ENCODE measurements around the gene ELF2.
"Not testable (repeated sequence)": the region's sequence is repeated elsewhere in the genome, so short reads cannot be mapped to it uniquely, and the experiment has no call there.

Gene ELF2

DNA sequence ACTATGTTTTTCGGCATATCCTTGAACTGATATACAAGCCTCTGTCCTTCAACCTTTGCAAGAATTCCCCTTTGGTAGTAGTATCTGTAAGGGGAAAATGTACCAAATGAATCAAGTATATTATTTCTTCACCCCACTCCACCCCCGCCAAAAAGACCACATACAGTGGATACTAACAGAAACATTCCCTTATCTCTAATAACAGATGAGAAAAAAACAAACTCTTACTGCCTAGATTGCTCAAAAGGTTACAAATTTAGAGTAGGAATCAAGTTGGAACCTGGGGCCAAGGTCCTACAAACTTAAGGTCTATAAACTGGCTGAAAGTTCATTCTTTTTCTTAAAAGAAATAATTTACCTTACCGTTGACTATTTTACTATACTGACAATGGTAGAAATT is 116.4 kb downstream of the ELF2 start:
- no peak for DNase-seq

DNA sequence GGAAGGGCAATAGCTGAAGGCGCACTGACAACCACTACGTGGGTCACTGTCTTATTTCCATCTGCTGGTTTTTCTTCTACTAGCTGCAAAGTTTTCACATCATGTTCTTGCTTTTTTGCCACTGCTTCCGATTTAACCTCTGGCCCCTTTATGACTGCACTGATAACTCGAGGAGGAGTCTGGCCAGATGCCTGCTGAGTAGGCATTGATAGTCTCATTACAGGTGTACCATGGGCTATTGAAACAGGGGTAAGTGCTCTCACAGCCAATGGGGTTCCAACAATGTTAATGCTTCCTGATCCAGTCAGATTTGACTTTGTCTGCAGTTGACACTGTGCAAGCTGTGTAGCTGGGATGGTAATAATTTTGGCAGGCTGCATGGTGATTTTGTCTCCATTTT is 118.0 kb downstream of the ELF2 start:
- not testable (repeated sequence) for DNase-seq

DNA sequence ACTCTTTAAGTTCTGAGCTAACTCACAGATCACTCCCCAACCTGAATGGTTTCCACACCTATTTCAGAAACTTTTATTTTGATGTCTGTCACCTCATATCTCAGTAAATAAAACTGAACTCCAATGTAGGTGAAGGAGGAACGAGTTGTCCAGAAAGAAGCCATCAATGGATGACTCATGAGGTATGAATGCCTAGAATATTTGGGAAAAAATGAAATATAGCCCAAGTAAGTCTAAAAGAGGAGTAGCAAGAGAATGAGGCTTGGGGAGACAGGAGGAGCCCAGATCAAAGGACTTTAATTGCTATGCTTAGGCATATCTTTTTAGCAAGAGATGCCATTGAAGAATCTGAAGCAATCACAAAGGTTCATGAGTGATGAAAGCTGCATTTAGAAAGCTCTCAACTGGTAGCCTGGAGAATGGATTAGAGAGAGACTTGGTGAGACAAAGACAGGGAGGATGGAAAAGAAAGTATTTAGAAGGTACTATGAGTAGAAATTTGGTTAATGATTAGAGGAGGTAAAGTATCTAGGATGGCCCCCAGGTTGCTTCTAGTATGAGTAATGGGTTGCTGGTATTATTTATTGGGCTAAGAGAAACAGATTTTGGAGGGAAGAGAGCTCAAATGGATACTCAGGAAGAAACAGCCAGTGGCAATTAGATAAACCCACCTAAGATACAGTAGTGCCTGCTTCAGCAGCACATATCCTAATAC is 122.1 kb downstream of the ELF2 start:
- DNase-seq, result no peak

DNA sequence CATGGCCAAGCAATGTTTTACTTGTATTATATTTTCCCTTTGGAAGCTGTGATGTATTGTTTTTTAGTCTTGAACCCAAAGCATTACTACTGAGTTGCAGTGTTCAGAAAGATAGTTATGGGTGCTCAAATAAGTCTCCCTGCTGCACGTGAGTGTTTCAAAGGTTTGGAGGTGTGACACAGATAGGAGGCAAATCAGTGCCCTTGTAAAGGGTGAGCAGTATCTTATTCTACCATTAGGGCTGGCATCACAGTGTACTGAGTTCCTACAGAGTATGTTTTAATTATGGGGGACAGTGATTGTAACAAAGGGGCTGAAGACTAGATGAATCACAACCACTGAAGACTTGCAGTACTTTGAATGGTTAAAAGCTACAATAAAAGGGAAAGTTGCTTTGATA is 123.1 kb downstream of the ELF2 start:
- no peak for DNase-seq

DNA sequence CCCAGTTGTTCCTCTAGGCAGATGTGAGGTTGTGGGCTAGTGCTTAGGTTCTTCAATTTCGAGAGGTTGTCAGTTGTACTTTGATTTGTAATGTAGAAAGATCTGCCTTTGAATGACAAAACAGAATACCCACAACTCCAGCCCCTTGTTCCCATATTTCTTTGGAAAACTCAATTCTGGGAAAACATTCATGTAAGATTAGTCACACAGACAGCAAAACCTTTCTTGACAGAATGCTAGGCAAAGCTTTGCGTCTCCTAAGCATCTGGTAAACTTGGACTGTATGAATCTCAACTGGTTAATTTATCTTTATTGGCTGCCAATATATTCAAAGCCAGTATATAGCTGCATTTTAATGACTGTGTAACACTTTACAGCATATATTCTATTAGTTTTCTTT is 126.6 kb downstream of the ELF2 start:
- DNase-seq, result no peak

DNA sequence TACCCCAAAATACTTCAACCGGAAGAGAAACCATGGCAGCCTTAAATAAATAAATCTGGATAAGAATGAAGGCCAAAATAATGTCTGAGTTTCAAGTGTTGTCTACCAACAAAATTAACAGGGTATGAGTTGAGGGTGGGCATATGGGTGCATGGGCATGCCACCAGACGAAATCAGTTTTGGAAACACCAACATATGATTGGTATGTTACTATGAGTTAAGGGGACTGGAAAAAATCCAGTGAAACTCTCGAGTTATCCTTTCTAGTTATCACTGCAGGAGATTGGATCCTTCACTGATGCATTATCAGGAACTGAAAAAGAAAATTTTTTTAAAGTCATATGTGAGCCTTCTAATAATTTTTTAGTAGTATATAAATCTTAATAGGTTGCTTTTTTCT is 129.0 kb downstream of the ELF2 start:
- no peak for DNase-seq

DNA sequence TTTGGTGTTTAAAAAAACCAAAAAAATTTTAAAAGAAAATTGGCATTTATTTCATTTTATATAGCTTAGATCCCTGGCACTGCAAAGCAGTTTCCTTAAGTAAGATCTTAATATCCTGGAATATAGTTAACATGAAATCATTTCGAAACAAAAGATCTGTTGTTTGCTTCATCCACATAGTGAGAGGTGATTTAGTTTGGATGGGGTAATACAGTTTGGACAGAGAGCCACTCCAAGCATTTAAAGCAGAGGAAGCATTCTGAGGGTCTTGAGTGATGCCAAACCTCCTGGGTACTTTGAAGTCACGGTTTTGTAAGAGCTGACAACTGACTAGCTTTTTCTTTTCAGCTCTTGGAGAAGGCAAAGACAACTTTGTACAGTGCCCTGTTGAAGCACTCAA is 132.7 kb downstream of the ELF2 start:
- DNase-seq, result no peak

DNA sequence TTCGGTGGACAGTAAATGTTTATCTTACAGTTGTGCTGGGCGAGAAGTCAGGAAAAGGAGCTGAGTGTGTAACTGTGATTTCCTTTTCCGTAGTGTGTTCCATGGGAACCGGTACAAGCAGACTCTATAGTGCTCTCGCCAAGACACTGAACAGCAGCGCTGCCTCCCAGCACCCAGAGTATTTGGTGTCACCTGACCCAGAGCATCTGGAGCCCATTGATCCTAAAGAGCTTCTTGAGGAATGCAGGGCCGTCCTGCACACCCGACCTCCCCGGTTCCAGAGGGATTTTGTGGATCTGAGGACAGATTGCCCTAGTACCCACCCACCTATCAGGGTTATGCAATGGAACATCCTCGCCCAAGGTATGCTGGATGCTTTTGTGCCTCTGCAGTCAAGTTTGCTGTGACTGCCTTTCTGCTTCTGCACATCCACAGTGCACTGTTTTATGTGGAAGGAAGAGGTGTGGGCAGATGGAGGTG is 134.0 kb downstream of the ELF2 start:
- DNase-seq, result no peak

DNA sequence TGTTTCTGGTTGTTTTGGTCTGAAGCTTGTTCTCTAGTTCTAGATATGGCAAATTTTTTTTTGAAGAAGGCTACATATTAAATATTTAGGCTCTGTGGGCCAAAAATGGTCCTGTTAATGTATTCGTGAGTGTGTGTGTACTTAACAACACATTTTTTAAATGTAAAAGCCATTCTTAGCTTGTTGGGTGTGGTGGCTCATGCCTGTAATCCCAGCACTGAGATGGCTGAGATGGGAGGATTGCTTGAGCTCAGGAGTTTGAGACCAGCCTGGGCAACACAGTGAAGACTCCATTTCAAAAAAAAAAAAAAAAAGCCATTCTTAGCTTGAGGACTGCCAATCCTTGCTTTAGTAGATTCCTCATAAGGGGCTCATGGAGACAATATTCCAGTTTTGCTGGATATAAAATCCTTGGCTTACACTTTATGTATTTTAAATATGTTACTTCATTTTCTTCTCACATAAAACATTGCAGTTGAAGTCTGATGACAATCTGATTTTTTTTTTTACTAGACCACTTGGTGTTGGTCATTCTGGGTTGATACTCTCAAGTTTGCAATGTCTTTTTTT is 138.1 kb downstream of the ELF2 start:
- DNase-seq, result no peak

DNA sequence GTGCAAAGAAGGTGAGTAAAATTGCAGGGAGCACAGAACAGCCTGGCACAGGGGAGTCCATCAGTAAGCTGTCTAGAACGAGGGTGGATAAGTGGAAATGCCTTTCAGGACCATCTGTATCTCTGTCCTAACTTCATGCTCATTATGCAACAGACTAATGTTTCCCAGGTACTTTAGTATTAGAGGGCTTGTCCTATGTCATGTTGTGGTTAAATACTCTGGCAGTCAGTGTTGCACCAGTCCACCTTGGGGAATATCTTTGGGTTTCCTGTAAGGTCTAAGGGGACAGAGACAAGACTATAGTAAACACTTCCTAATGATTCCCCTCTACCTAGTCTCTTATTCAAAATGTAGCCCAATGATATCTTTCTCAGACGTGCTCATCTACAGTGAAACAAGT is 140.1 kb downstream of the ELF2 start:
- no peak for DNase-seq

DNA sequence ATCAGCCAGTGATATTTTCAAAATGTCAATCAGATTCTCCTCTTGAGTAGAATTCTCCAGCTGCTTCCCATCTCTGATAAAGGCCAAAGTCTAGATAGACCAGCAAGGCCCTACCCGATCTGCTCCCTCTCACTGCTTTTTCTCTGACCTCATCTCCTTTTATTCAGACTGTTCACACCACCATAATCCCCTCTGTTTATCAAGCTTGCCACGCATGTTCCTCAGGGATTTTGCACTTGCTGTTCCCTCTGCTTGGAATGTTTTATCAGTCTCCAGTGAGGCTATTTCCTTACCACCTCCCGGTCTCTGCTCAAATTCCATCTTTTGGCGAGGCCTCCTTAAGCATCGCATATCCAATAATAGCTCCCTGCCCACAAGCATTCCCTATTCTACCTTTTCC is 141.4 kb downstream of the ELF2 start:
- DNase-seq, result no peak

DNA sequence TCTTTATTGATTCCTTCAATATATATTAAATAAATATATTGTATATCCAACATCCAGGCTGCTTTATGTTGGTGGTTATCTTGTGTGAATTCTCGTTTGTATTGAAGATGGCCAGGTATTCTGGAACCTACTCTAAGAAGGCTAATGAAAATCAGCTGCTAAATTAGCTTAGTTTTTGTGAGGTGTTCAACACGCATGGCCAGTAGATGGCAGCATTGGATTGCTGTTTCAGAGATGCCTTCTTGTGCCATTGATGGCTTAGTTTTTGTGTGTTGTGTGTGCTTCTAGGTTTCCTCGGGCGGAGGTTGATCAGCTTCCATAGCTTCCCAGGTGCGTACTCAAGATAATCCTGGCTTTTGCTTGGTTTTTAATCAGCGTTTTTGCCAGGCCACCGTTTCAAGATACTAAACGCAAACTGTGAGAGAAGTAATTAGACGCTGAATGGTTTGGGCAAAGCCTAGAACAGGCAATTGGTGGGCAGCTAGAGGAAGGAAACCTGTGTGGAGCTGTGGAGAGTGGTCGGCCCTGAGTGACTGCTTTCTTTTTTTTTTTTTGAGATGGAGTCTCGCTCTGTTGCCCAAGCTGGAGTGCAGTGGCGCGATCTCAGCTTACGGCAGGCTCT is 146.3 kb downstream of the ELF2 start:
- peak; percentile 62 for DNase-seq

DNA sequence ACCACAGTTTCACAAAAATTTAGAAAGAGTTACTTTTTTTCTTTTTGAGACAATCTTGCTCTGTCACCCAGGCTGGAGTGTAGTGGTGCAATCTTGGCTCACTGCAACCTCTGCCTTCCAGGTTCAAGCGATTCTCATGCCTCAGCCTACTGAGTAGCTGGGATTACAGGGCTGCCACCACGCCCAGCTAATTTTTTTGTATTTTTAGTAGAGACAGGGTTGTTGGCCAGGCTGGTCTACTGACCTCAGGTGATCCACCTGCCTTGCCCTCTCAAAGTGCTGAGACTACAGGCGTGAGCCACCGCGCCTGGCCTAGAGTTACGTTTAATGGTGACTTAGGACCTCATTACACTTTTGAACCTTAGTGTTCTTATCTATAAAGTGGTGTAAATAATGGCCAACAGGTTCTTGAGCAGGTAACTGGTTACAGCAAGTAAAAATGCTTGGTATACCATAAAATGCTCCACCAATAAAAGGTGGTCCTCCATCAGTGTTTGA is 147.1 kb downstream of the ELF2 start:
- DNase-seq, result not testable (repeated sequence)

DNA sequence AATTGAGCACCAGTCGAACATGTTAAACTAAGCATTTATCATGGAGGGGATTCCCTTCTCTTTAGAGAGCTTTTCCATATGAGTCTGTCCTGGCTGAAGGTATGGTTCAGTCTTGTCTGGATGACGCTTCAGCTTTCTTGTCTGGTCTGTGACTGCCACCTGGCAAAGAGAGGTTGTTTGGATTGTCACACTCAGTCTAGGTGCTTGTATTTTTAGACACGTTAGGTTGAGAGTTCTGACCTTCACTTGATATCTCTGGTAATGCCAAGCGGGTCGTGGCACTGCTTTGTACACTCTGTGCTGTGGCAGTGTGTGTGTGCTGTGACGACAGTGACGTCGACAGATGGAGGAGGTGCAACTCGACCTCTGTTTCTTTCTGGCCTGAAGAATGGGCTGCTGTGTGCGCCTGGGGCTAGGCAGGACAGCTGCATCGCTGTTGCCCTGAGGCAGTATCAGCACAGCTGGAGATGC is 148.8 kb downstream of the ELF2 start:
- DNase-seq, result no peak

DNA sequence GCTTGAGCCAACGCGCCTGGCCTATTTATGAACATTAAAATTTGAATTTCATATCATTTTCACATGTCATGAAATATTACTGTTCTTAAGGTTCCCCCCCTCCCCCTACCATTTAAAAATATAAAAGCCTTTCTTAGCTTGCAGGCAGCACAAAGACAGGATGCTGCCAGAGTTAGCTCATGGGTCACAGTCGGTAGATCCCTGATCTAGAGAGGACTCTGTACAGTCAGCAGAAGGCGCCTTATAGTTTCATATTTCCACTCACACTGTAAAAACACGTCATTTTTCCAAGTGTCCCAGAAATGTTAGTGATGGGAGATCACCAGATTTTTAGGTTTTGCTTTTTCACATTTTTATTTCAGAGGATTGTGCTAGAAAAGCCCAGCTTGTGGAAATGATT is 149.2 kb downstream of the ELF2 start:
- DNase-seq, result no peak

DNA sequence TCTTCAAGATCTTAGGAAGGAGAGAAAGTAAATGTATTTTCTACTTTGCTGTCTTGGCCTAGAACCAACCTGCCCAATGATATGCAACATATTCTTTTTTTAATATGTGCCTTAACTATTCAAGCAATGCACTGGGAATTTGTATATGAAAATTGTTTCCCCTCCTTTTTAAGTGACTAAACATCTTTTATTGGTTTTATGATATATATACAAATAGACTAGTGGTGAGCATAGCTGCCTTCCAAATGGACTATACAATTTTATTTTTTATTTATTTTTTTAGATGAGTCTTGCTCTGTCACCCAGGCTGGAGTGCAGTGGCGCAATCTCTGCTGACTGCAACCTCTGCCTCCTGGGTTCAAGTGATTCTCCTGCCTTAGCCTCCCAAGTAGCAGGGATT is 151.2 kb downstream of the ELF2 start:
- no peak for DNase-seq

DNA sequence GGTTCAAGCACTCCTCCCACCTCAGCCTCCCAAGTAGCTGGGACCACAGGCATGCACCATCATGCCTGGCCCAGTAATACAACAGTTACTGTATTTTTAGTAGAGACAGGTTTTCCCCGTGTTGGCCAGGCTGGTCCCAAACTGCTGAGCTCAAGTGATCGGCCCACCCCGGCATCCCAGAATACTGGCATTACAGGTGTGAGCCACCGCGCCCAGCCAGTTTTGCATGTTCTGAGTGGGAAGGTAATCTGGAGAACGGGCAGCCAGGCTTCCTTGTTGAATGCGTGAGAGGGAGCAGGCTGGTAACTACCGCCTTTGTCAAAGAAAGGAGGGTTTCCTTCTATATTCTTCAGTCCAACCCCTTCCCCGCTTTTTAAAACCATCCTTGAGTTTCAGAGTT is 152.3 kb downstream of the ELF2 start:
- no peak for DNase-seq

DNA sequence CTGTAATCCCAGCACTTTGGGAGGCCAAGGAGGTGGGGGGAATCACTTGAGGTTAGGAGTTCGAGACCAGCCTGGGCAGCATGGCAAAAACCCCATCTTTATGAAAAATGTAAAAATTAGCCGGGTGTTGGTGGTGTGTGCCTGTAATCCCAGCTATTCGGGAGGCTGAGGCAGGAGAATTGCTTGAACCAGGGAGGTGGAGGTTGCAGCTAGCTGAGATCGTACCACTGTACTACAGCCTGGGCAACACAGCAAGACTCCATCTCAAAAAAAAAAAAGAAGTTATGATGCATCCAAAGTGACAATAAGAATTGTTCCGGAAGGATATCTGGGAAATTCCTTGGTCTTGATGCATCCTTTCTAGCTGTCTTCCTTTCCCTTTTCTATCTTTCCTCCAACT is 154.2 kb downstream of the ELF2 start:
- no peak for DNase-seq

DNA sequence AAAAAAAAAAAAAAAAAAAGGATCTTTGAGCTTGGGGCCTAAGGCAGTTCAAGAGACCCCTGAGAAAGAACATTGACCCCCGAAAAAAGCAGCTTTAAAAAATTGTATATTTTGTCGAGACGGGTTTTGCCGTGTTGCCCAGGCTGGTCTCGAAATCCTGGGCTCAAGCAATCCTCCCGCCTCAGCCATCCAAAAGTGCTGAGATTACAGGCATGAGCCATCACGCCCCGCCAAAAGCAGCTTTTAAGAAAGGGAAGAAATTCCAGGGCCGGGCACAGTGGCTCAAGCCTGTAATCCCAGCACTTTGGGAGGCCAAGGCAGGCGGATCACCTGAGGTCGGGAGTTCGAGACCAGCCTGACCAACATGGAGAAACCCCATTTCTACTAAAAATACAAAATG is 155.9 kb downstream of the ELF2 start:
- DNase-seq, result not testable (repeated sequence)

DNA sequence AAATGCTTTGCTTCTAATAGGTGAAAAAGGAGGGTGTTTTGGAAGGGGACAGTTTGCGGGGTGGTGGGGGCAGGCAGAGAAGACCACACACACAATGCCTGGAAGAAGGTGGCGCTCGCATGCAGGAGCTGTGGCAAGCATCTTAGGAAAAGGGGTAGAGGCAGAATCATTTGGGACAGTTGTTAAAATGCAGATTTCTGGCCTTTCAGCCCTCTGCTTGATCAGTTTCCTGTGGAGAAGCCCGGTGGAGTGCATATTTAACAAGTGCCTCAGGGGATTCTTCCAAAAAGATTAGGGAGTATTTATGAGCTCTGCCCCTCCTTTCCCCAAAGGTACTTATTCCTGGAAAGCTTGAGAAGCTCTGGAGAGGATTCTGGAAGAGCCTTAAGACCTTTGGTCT is 156.6 kb downstream of the ELF2 start:
- no peak for DNase-seq

DNA sequence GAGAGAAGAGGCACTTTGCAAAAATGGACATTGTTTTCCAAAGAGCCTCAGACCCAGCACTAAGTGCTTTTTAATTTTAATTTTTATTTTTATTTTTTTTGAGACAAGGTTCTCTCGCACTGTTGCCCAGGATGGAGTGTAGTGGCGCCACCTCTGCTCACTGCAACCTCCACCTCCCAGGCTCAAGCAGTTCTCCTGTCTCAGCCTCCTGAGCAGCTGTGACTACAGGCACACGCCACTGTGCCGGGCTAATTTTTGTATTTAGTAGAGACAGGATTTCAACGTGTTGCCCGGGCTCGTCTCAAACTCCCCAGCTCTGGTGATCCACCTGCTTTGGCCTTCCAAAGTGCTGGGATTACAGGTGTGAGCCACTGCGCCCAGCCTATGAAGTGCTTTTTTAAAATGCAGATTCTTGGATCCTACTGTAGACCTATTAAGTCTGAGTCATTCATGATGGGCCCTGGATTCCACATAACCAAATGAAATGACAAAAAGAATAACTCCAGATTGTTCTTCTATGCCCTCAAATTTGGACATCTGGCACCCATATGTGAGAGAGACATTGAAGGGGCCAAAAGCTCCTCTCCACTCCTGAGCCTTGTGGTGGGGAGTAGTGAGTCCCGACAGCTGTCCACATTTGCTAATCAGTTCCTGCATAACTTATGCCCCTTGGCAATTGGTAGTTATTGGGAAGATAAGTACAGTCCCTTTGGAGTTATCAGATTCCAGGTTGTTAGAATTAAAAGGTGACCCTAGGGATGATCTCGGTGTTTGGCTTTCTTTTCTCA is 157.9 kb downstream of the ELF2 start:
- DNase-seq, result no peak

DNA sequence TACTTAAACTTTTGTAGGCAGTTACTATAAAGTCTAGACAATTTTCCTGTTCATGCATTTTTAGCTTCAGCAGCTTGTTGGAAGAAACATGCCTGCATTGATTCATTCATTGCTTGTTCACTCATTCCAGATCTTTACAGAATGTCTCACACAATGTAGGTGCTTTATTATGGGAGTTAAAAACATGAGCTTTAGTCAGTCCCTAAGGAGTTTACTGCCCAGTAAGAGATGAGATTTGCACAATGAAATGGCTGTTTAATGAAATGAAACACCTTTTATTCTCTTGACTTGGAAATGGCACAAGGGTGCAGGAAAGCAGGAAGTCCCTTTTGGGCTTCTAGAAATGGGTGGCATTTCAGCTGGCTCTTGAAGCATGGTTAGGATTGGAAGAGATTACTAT is 158.5 kb downstream of the ELF2 start:
- no peak for DNase-seq

DNA sequence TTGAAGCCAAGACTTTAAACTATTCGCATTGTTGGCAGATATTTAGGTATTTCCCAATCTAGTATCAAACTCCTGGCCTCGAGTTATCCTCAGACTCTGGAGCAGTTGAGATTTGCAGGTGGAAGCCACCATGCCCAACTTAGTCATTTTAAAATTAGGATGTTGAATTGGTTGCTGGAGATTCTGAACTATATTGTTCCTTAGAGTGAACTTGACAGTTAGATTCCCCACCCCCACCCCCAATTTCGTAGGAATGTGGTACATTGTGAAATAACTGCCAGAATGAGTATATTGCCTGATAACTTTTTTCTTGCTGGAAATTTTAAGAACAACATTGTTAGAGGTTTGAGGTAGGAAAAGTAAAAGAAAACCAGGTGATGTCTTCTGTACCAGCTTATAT is 159.2 kb downstream of the ELF2 start:
- no peak for DNase-seq
